HS-27A (cell line): ENCODE results near the gene SNCAIP.
"Not testable (repeated sequence)": the region's sequence is repeated elsewhere in the genome, so short reads cannot be mapped to it uniquely, and the experiment has no call there.

Source experiments
- DNase-seq: peaks from one replicate; pipeline ENCODE4 v3.0.0-alpha.2; 2012; ENCODE audit warnings: low read depth, missing footprints

Gene SNCAIP

DNA sequence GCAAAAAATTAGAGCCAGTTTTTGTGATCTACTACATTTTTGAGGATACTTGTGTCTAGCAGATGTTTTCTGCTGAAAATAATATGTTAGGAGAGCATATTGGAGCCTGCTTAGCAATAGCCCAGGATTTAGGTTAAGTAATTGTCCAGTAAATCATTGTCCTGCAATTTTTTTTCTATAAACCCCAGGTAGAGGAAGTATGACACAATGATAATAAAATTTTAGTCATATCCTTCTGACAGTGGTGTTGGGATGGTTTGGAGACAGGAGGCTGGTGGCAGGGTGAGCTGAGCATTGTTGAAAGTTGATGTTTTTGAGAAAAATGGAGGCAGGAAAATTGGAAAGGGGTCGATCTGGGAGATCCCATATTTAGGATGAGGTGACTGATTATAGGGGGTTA is 3.5 kb downstream of the SNCAIP start:
- no peak for DNase-seq

DNA sequence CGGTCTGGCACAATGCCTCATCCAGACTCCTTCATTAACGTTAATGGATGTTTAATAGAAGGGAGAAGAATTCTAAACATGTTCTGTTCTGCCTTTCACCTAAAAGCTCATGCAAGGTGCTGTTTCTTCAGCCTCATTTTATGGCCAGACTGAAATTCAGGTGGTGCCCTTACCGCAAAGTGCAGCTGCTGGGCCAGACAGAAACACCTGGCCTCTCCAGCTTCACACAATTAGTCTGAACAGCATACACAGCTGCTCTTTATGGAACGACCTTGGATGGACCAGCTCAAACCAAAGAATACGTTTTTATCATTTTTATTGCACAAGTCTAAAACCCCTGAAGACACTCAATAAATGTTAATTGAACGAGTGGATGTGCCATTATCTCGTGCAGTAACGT is 4.6 kb downstream of the SNCAIP start:
- DNase-seq: no peak

GRCh38 chr5:122319897-122320296 is 7.9 kb downstream of the SNCAIP start:
- no peak for DNase-seq

DNA sequence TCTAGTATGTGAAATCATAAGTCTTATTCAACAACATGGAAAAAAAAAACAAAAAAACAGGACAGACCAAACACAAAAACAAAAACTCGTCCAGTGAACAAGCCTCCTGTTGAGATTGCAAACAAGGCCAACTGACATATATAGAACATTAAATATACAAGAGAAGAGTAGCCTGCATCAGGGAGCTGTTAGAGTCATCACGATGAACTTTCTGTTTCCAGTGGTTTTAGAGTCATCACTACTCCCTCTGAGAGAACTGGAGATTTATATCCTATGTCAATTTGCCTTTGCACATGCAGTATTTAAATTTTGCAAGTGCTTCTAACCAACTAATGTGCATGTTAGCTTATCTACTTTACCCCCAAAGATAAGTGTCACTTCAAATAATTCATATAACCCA is 9.9 kb downstream of the SNCAIP start:
- DNase-seq: no peak

GRCh38 chr5:122322801-122323548 is 10.9 kb downstream of the SNCAIP start:
- no peak for DNase-seq

GRCh38 chr5:122323738-122324137 is 11.7 kb downstream of the SNCAIP start:
- DNase-seq: no peak

DNA sequence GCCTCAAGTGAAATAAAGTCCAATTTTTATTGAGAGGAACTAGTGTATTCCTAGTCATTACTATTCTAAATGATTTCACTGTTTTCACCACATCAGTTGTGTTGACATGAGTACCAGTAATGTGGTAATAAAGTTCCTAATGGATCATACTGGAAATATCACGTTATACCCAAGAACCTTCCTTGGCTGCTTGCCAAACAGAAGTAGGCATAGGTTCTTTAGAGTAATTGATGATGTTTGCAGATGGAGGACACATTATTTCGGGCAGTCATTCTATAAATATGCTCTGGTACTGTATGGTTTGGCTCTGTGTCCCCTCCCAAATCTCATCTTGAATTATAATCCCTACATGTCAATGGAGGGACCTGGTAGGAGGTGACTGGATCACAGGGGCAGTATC is 15.1 kb downstream of the SNCAIP start:
- DNase-seq: no peak

DNA sequence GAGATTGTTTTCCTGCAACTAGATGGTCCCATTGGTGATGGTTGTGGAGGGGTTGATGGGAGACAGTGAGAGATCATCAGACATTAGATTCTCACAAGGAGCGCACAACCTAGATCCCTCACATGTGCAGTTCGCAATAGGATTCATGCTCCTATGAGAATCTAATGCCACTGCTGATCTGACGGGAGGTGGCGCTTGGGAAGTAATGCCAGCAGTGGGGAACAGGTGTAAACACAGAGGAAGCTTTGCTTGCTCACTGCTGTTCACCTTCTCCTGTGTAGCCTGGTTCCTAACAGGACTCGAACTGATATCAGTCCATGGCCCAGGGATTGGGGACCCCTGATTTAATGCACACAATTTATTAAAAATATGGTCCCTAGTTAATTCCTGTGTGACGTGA is 18.8 kb downstream of the SNCAIP start:
- DNase-seq: no peak

GRCh38 chr5:122332599-122333555 is 20.8 kb downstream of the SNCAIP start:
- DNase-seq: no peak

DNA sequence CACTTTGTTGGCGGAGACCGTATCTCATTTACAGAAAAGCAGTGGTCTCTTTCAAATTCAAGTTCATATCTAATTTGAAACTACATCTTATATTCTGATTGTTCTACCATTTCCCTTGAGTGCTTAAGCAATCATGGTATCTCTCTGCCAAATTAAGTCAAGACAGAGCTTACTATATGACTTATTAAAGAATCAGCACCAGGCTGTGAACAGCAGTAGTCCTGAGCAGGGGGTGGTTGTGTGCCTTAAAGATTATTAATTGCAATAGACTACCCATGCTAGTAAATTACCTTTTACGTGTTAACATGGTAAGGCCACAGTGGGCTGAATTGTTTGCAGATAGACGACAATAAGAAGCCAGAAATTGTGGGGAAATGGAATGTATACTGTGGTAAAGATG is 21.5 kb downstream of the SNCAIP start:
- DNase-seq: no peak

GRCh38 chr5:122339591-122339990 is 27.6 kb downstream of the SNCAIP start:
- no peak for DNase-seq

DNA sequence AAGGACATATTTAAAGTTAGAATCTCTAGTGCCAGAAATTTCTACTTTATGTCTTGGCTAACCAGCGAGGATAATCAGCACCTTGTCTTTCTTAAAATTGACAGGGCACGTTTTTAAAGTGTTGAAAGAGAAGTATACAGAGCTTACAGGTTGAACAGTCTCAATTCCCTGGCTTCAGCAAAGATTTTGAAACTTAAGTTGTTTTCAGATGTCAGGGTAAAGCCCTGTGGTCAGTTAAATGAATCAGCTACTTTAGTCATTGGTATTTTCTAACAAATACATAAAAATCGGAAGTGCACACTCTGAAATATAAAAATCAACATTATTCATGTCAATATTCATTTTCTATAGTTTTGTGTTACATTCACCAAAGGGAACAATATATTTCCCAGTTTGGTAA is 29.1 kb downstream of the SNCAIP start:
- no peak for DNase-seq

DNA sequence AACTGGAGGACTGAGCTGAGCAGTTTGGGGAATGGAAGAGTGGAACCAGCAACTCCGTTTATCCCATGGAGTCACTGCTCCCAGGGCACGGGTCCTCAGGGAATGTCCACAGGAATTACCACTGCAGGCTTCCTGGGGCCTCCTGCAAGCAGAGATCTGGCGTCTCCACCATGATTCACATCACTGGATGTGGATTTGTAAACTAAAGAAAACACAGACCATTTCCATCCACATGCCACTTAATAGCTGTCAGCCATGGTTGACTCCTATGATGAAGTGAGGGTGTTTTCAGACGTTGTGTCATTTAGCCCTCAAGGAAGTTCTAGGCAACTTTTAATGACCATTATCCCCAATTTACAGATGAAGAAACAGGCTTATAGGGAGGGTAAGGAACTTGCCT is 30.2 kb downstream of the SNCAIP start:
- no peak for DNase-seq

- DNase-seq: no peak
Measured at GRCh38 chr5:122346897-122347581, 35.0 kb downstream of the SNCAIP start.

DNA sequence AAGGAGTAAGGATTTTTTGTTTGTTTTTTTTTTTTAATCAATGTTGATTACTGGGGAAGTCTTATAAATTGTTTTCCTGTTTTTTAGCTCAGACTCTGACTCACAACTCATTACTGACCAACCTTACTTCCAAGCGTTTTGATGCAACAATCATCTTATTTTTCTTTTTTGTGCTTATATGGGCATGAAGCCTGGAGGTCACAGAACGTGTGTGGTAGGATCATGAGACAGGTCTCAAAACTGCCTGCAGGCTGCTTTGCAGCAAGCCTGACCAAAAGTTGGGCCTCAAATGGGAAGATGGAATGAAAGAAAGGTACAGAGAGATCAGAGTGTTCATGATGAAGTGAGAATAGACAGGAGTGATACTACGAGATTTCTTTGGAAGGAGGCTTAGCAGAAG is 38.5 kb downstream of the SNCAIP start:
- no peak for DNase-seq

GRCh38 chr5:122351416-122352157 is 39.5 kb downstream of the SNCAIP start:
- no peak for DNase-seq

DNA sequence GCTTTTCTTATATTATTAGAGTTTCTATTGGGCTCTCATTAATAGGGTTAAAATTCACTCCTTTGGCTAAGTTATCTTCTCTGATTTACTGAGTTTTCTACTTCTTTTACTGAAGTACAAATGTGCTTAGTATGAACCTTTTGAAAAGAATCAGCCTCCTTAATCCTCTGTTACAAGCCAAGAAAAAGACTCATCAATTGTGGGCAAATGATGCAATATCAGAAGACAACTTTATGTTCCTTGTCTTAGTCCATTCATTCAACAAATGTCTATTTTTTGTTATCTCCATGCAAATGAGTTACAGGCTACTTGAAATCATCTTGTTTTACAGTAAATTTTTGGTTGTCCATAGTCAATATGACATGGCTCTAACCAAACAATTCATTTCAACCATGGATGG is 40.3 kb downstream of the SNCAIP start:
- no peak for DNase-seq

DNA sequence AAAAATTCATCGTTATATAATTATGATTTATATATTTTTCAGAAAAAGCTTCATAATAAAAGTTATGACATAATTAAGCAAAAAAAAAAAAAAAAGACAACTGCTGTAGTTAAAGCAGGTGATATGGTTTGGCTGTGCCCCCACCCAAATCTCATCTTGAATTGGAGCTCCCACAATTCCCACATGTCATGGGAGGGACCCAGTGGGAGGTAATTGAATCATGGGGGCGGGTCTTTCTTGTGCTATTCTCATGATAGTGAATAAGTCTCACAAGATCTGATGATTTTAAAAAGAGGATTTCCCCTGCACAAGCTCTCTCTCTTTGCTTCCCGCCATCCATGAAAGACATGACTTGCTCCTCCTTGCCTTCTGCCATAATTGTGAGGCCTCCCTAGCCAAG is 41.3 kb downstream of the SNCAIP start:
- DNase-seq: not testable (repeated sequence)

GRCh38 chr5:122354293-122354692 is 42.3 kb downstream of the SNCAIP start:
- no peak for DNase-seq

- no peak for DNase-seq
Measured at GRCh38 chr5:122355324-122355723, 43.3 kb downstream of the SNCAIP start.

- DNase-seq: no peak
Measured at GRCh38 chr5:122356855-122357254, 44.8 kb downstream of the SNCAIP start.
